A549 treated with AZD9567 at 1 μM for 4 hours (cell line): ENCODE results near the gene MGA. TPM values are rescaled to one million over a fixed set of nuclear protein-coding genes. Genes with fewer than 3 reads are reported as not detected.

ENCODE experiments used
- total RNA-seq: library from RNA; stranded (reverse); fragments of 200-300 nt; extraction: Qiagen RNA extraction; gene quantifications from 5 replicates; pipeline ENCODE4 v1.2.3, GENCODE V29; 2022; ENCODE audit not compliant: insufficient read depth

MGA gene
- 5.2 to 6.9 TPM (median 6.5 TPM) in 5 replicates for total RNA-seq

GRCh38 chr15:41660235-41661077, at the start of gene MGA:
MGA (plus strand) TSS chr15:41660405.

DNA sequence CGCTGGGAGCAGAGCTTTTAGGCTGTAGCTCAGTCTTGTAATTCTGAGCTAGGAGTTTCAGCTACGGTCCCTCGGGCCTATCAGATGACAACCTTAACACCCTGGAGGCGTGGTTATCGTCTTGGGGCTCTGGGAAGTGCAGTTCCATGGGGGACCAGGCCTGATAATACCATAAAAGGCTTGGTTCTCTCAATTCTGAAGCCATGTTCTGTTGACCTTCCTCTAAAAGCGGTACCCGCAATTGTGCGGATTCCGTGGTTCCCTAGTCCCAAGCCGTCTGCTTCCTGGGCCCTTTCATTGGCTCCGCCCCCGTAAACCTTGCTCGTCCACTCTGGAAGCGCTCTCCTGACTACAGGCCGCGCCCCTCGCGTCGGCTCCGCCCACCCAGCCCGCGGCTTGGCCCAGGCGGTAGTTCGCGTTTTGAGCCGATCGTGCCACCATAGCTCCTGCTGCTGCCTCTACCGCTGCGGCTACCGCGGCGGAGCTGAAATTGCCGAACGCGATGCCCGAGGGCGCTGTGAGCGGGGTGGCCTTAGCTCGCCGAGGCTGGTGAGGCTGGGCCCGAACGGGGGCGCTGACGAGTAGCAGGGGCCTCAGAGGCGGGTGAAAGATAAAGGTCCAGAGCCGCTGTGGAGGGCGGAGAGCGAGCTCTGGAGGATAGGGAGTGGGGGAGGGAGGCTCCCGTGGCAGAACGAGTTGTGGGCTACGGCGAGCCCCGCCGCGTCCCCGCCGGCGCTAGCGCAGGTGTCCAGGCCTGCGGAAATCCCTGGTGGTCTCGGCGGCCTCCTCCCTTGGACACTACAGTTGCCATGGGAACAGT, 114.1 kb downstream of the MGA start, which contains the start of gene MAPKBP1:
Gene MAPKBP1, plus strand, starts transcription at position 423 of the 820 bp plus-strand sequence. CDS start 792 bp downstream, outside the sequence.

Other genes starting within 250 kb of the MGA start
- gene RTF1, start 243.3 kb upstream of the MGA start, total RNA-seq, result 19.2 to 37.4 TPM (median 21.5 TPM) in 5 replicates
- gene ITPKA, start 166.5 kb upstream of the MGA start, total RNA-seq, result 2.6 to 5.2 TPM (median 4.2 TPM) in 5 replicates
- gene LTK, start 146.6 kb upstream of the MGA start, total RNA-seq, result 0.05 to 0.14 TPM (median 0.05 TPM) in 4 of 5 replicates, not detected in the other
- gene RPAP1, start 116.1 kb upstream of the MGA start, total RNA-seq, result 11.1 to 18.7 TPM (median 12.3 TPM) in 5 replicates
- 12.9 to 14.9 TPM (median 14.2 TPM) in 5 replicates for gene TYRO3, start 101.2 kb upstream of the MGA start, total RNA-seq
- gene MAPKBP1, start 114.1 kb downstream of the MGA start, total RNA-seq, result 4.0 to 5.9 TPM (median 4.9 TPM) in 5 replicates
- 3.0 to 3.9 TPM (median 3.2 TPM) in 4 of 5 replicates, not detected in the other for gene JMJD7, start 167.7 kb downstream of the MGA start, total RNA-seq
- gene PLA2G4B, start 178.4 kb downstream of the MGA start, total RNA-seq, result 1.8 to 4.1 TPM (median 1.9 TPM) in 4 of 5 replicates, not detected in the other
- gene SPTBN5, start 233.6 kb downstream of the MGA start, total RNA-seq, result 0.16 to 0.34 TPM (median 0.26 TPM) in 5 replicates